Stomach (tissue), 9 donors: ENCODE measurements around the gene CEP85. TPM values are rescaled to one million over a fixed set of nuclear protein-coding genes. Genes with fewer than 3 reads are reported as not detected.

Experiments used
- DNase-seq, 2 donors: peaks; one replicate each; pipeline versions ENCODE4 v3.0.0 to v3.0.0-alpha.2; 2013 to 2019
- H3K27ac ChIP-seq, 5 donors: fragments of 200-600 bp in 4 of 5; sonication (generic) in 4 of 5; one replicate each; pipeline ENCODE4 v1.5.1; 2013 to 2019; ENCODE audit warnings: mild to moderate bottlenecking in 1 of 5, moderate library complexity in 1 of 5
- H3K27me3 ChIP-seq, 3 donors: fragments of 200-600 bp; sonication (generic); one replicate each; pipeline ENCODE4 v1.5.1; 2017 to 2019; ENCODE audit warnings: mixed run types in 1 of 3
- H3K36me3 ChIP-seq, 4 donors: fragments of 200-600 bp; sonication (generic); 1 replicate in 3 of 4; 2 replicates in 1 of 4; pipeline ENCODE4 v1.5.1; 2016 to 2019
- H3K4me1 ChIP-seq, 4 donors: fragments of 200-600 bp; sonication (generic); one replicate each; pipeline ENCODE4 v1.5.1; 2016 to 2019
- H3K4me3 ChIP-seq, 4 donors: fragments of 200-600 bp; sonication (generic) in 3 of 4; one replicate each; pipeline ENCODE4 v1.5.1; 2016 to 2019; ENCODE audit warnings: mild to moderate bottlenecking in 1 of 4
- H3K9me3 ChIP-seq, 4 donors: fragments of 200-600 bp; sonication (generic); one replicate each; pipeline ENCODE4 v1.5.1; 2016 to 2019
- EP300 ChIP-seq: sonication (generic); formaldehyde crosslinking; IDR thresholded peaks from one replicate; pipeline ENCODE4 v1.6.1; 2017; ENCODE audit warnings: antibody characterized with exemption
- POLR2A ChIP-seq, 4 donors: fragments of 450-650 bp; IDR thresholded peaks; one replicate each; pipeline ENCODE4 v1.6.1; 2016; ENCODE audit warnings: antibody characterized with exemption in 4 of 4, control low read depth in 2 of 4, mild to moderate bottlenecking in 1 of 4, moderate library complexity in 1 of 4
- POLR2AphosphoS5 ChIP-seq, 3 donors: sonication (generic); formaldehyde crosslinking; IDR thresholded peaks; one replicate each; pipeline ENCODE4 v1.6.1; 2016; ENCODE audit warnings: antibody characterized with exemption in 3 of 3
- WGBS, 5 donors: extraction: QIAGEN DNeasy Blood & Tissue Kit in 3 of 5; methylation state at CpG; one replicate each; pipeline versions ENCODE4 v1.1.5 to v1.1.7; 2013 to 2018; 5-methylcytosine and 5-hydroxymethylcytosine counted together
- intact Hi-C: fragments of 100-400 bp; cut with DNase I; formaldehyde crosslinking; loops from one replicate; pipeline ENCODE4 v1.15.1; 2023; ENCODE audit warnings: low total_unique reads
- polyA plus RNA-seq, 3 donors: library from polyadenylated mRNA; stranded (reverse); fragments of 200-250 nt; gene quantifications; one replicate each; pipeline ENCODE4 v1.2.3, GENCODE V29; 2013
- total RNA-seq, 5 donors: library from RNA; depleted of rRNA; stranded (reverse); fragments of >200 nt; gene quantifications; one replicate each; pipeline versions ENCODE4 v1.1.0 to v1.2.3, GENCODE V29; 2014 to 2016
- TF ChIP-seq, protein P1 (sequence below), 7 experiments: fragments of 450-650 bp in 4 of 7; fragments of 200-600 bp in 3 of 7; sonication (generic) in 3 of 7; IDR thresholded peaks; one replicate each; pipeline ENCODE4 v1.5.1; 2016 to 2019; ENCODE audit warnings: antibody characterized with exemption in 7 of 7, control low read depth in 2 of 7, mild to moderate bottlenecking in 1 of 7
- donor health status: healthy with polysubstance abuse.
- donor health status: Bipolar disorder and iron deficiency.
- donor health status: healthy.

The CEP85 gene
- total and polyA plus RNA-seq, 8 donors = 0.58 to 21.0 (median 5.9) TPM

DNA sequence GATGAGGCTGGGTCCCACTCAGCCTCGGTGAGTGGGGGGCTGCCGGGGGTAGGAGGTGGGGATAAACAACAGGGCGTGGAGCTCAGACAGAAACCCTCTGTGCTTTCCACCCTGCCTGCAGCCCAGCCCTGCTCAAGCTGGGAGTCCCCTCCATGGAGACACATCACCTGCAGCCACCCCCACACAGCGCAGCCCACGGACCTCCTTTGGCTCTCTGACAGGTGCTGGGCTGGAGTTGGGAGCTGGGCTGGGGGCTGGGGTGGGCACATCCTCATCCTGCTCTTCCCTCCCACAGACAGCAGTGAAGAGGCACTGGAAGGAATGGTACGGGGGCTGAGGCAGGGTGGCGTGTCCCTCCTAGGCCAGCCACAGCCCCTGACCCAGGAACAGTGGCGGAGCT, 45.5 kb upstream of the CEP85 start:
- TF ChIP-seq EP300 = no peak
- TF ChIP-seq POLR2AphosphoS5 (IDR thresholded peaks at IDR 0.05) = no peak
- TF ChIP-seq, protein P1, sequence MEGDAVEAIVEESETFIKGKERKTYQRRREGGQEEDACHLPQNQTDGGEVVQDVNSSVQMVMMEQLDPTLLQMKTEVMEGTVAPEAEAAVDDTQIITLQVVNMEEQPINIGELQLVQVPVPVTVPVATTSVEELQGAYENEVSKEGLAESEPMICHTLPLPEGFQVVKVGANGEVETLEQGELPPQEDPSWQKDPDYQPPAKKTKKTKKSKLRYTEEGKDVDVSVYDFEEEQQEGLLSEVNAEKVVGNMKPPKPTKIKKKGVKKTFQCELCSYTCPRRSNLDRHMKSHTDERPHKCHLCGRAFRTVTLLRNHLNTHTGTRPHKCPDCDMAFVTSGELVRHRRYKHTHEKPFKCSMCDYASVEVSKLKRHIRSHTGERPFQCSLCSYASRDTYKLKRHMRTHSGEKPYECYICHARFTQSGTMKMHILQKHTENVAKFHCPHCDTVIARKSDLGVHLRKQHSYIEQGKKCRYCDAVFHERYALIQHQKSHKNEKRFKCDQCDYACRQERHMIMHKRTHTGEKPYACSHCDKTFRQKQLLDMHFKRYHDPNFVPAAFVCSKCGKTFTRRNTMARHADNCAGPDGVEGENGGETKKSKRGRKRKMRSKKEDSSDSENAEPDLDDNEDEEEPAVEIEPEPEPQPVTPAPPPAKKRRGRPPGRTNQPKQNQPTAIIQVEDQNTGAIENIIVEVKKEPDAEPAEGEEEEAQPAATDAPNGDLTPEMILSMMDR (IDR thresholded peaks at IDR 0.05) = no peak
- TF ChIP-seq POLR2A (IDR thresholded peaks at IDR 0.05) = no peak

DNA sequence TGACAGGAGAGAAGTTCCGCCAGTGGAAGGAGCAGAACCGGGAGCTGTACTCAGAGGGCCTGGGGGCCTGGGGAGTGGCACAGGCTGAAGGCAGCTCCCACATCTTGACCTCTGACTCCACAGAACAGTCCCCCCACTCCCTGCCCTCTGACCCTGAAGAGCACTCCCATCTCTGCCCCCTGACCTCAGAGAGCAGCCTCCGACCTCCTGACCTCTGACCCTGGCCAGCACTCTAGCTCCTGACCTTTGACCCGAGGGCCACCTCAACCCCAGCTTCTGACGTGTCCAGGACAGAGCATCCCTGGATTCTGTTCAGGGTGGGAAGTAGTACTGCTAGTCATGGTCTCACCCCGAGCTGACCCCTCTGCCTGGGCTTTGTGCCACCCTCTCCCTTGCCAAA, 44.7 kb upstream of the CEP85 start:
- Histone ChIP-seq H3K9me3 (no peaks in the 10 kb centered on the region), H3K4me3 (no peak overlapping the region), H3K27me3 (no peaks in the 10 kb centered on the region), H3K4me1 (no peaks in the 10 kb centered on the region), H3K27ac (no peak overlapping the region), H3K36me3 (peaks cover 0 to 51% (median 44%) of the 10 kb centered on the region in 4 donors)
- intact Hi-C loops = no loop called here
- DNase-seq = no peak
- 77 to 83% (median 78%) methylated on average over 4 to 6 of the region's 6 CpGs for WGBS, 5 donors
- TF ChIP-seq POLR2A (IDR thresholded peaks at IDR 0.05) = no peak
- TF ChIP-seq, protein P1 (IDR thresholded peaks at IDR 0.05) = no peak

More for the DNA sequence above, 45.5 kb upstream of the CEP85 start:
- Histone ChIP-seq H3K27ac (no peak overlapping the region), H3K36me3 (peaks cover 0 to 57% (median 51%) of the 10 kb centered on the region in 4 donors), H3K27me3 (no peaks in the 10 kb centered on the region), H3K9me3 (no peaks in the 10 kb centered on the region), H3K4me3 (no peak overlapping the region), H3K4me1 (no peaks in the 10 kb centered on the region)
- DNase-seq = no peak
- WGBS, 5 donors = 84 to 96% (median 95%) methylated on average over 5 to 8 of the region's 8 CpGs
- intact Hi-C loops = no loop called here

DNA sequence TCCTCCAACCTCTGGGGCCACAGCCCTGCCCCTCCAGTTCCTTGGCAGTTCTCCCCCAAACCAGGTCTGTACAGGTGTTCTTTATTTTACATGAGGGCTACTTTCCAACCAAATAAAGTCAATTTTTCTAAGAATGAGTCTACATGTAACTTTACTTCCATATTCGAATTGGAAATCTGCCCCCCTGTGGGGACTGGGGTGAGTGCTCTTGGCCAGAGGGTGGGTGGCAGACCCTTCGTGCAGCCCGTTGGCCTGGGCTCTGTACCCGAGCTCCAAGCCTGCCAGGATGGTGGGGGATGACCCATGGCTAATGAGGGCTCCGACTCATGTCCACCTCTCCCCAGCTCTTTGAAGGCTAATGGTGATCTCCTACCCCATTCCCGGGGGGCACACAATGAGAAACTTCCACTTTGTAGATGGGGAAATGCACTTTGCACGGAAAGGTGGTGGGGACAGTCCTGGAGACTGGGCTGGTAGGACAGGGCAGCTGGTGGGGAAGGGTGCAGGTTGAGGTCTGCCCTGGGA, 44.2 kb upstream of the CEP85 start:
- TF ChIP-seq, protein P1 (IDR thresholded peaks at IDR 0.05) = no peak
- TF ChIP-seq POLR2AphosphoS5 (IDR thresholded peaks at IDR 0.05) (no peak), EP300 (no peak), POLR2A (IDR thresholded peaks at IDR 0.05) (no peak)
- WGBS, 5 donors = 76 to 87% (median 80%) methylated on average over 7 of the region's 7 CpGs

DNA sequence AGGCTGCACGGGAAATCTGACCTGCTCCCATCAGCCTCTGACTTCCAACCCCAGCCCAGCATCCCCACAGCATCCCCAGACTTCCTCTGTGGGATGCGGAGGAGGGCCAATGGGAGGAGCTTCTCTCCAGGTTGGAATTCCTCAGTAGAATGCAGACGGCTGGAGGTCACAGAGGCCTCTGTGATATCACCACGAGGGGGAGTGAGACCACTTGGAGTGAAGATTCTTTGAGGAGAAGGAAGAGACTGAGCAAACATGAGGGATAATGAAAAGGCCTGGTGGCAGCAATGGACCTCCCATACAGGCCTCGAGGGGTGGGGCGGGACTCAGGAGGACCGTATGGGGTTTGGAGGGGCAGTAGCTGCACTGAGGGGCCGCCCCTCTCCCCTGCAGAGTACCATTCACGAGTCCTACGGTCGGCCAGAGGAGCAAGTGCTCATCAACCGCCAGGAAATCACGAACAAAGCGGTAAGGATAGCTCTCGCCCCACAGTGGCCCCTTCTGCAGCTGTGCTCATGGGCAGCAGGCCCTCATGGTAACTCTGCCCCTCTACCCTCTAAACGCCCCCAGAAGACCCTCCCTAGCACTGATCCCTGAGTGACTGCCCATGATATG, 43.5 kb upstream of the CEP85 start, which contains the start of gene CATSPER4:
CATSPER4 (plus strand) TSS at position 230 of the 615 bp plus-strand sequence; CDS start at position 256, 26 bp downstream.
- intact Hi-C loops = no loop called here
- TF ChIP-seq, protein P1 (IDR thresholded peaks at IDR 0.05) = no peak
- TF ChIP-seq POLR2AphosphoS5 (IDR thresholded peaks at IDR 0.05) = no peak
- TF ChIP-seq EP300 = no peak
- TF ChIP-seq POLR2A (IDR thresholded peaks at IDR 0.05) = no peak
- Histone ChIP-seq H3K4me3 (no peak within 1 kb of the TSS), H3K36me3 (peaks cover 0 to 40% (median 32%) of the 10 kb centered on the region in 4 donors), H3K27me3 (no peaks in the 10 kb centered on the region), H3K27ac (no peak within 1 kb of the TSS), H3K4me1 (no peaks in the 10 kb centered on the region), H3K9me3 (no peaks in the 10 kb centered on the region)
- 45 to 55% (median 49%) methylated on average over 16 of the region's 16 CpGs for WGBS, 5 donors
- DNase-seq = peak in 1 of 2 donors; percentile 41

More for the DNA sequence above, 44.2 kb upstream of the CEP85 start:
- Histone ChIP-seq H3K9me3 (no peaks in the 10 kb centered on the region), H3K4me1 (no peaks in the 10 kb centered on the region), H3K4me3 (no peak overlapping the region), H3K27me3 (no peaks in the 10 kb centered on the region), H3K27ac (no peak overlapping the region), H3K36me3 (peaks cover 0 to 46% (median 39%) of the 10 kb centered on the region in 4 donors)
- intact Hi-C loops = no loop called here
- no peak for DNase-seq
